Osteoblast (primary cell): Measurements from ENCODE around the gene DDX24. TPM values are rescaled to one million over a fixed set of nuclear protein-coding genes. Genes with fewer than 3 reads are reported as not detected.

Experiments
- DNase-seq: peaks from one replicate; pipeline ENCODE4 v3.0.0; 2011; ENCODE audit warnings: low spot score, mixed read lengths; ENCODE audit not compliant: insufficient read length; ENCODE audit errors: missing footprints
- H2AFZ ChIP-seq: 2 replicates; pipeline ENCODE4 v1.6.0; 2011; ENCODE audit warnings: mild to moderate bottlenecking, low read length
- H3K27ac ChIP-seq: 2 replicates; pipeline ENCODE4 v1.5.1; 2011; ENCODE audit warnings: mild to moderate bottlenecking, low read depth, low read length, moderate library complexity
- H3K27me3 ChIP-seq: 2 replicates; pipeline ENCODE4 v1.6.0; 2012; ENCODE audit warnings: mild to moderate bottlenecking, control low read depth, inconsistent platforms, low read length, moderate library complexity; ENCODE audit not compliant: insufficient read depth
- H3K36me3 ChIP-seq: 2 replicates; pipeline ENCODE4 v1.5.1; 2011; ENCODE audit warnings: mild to moderate bottlenecking, low read length, control low read depth, moderate library complexity; ENCODE audit not compliant: insufficient read depth
- H3K4me1 ChIP-seq: 2 replicates; pipeline ENCODE4 v1.5.1; 2011; ENCODE audit warnings: mild to moderate bottlenecking, low read length, control low read depth, moderate library complexity; ENCODE audit not compliant: insufficient read depth
- H3K4me2 ChIP-seq: 2 replicates; pipeline ENCODE4 v1.6.0; 2011; ENCODE audit warnings: mild to moderate bottlenecking, low read length; ENCODE audit not compliant: insufficient read depth
- H3K4me3 ChIP-seq: fragments of 200-600 bp; sonication (generic); 3 replicates; pipeline ENCODE4 v1.5.1; 2012; ENCODE audit warnings: mild to moderate bottlenecking, low read length, inconsistent platforms; ENCODE audit not compliant: insufficient read depth
- H3K79me2 ChIP-seq: 2 replicates; pipeline ENCODE4 v1.6.0; 2012; ENCODE audit warnings: mild to moderate bottlenecking, low read length, control low read depth, inconsistent platforms; ENCODE audit not compliant: insufficient read depth
- H3K9me3 ChIP-seq: 2 replicates; pipeline ENCODE4 v1.5.1; 2011; ENCODE audit warnings: low read depth, low read length, control low read depth
- H4K20me1 ChIP-seq: 2 replicates; pipeline ENCODE4 v1.6.0; 2012; ENCODE audit warnings: mild to moderate bottlenecking, low read length, control low read depth; ENCODE audit not compliant: insufficient read depth
- total RNA-seq: library from RNA; depleted of rRNA; stranded (reverse); fragments of >200 nt; gene quantifications from 2 replicates; pipeline ENCODE4 v1.2.3, GENCODE V29; 2012
- TF ChIP-seq, protein P1 (sequence below): IDR thresholded peaks from 2 replicates; pipeline ENCODE4 v1.5.1; 2011; ENCODE audit warnings: mild to moderate bottlenecking, low read depth, low read length, moderate library complexity; ENCODE audit errors: extremely low read depth

Gene DDX24
- total RNA-seq, 1 donor, result 134 TPM

DNA sequence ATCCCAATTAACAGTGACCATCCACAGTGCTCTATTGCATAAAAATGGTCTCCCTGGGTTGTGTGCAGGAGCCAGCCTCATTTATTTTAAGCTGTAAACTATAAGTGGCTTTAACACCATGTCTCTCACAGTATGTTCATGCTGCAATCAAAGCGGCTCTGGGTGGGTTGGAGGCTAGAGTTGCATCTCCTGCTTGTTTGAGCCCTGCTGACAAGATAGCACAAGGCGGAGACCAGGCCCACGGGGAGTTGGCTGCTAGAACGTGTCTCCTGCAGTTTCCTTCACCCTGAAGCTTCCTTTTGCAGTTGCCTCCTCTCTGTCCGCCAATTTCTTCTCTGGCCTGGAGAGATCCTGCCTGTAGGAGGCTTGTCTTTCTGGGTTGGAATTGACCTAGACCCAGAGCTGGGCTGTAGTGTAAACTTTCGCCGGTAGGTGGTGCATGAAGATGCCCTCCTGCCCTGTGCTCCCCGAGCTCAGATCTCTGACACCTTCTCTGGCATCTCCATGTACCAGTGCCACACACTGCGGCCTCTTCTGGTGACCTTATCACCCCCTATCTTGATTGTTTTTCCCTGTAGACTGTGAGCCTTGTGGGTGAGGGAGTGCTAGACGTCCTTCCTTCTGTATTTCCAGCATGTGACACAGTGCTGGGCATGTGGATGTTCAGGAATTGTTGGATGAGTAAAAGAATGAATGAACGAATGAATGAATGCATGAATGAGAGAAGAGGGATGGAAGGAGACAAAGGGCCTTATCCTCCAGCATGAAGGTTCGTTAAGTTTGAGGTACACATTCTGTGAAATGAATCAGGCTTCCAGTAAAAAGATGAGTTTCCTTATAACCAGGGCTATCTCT, 44.5 kb downstream of the DDX24 start:
- no peak overlapping the region for H3K27ac ChIP-seq
- no peaks in the 10 kb centered on the region for H3K36me3 ChIP-seq
- H3K9me3 ChIP-seq, result no peaks in the 10 kb centered on the region
- DNase-seq, result peak; percentile 95
- H2AFZ ChIP-seq, result no peak overlapping the region
- no peaks in the 10 kb centered on the region for H3K27me3 ChIP-seq
- TF ChIP-seq, protein P1, sequence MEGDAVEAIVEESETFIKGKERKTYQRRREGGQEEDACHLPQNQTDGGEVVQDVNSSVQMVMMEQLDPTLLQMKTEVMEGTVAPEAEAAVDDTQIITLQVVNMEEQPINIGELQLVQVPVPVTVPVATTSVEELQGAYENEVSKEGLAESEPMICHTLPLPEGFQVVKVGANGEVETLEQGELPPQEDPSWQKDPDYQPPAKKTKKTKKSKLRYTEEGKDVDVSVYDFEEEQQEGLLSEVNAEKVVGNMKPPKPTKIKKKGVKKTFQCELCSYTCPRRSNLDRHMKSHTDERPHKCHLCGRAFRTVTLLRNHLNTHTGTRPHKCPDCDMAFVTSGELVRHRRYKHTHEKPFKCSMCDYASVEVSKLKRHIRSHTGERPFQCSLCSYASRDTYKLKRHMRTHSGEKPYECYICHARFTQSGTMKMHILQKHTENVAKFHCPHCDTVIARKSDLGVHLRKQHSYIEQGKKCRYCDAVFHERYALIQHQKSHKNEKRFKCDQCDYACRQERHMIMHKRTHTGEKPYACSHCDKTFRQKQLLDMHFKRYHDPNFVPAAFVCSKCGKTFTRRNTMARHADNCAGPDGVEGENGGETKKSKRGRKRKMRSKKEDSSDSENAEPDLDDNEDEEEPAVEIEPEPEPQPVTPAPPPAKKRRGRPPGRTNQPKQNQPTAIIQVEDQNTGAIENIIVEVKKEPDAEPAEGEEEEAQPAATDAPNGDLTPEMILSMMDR, result peak; percentile 90
- peaks cover 2% of the 10 kb centered on the region for H3K4me1 ChIP-seq
- H3K4me2 ChIP-seq, result no peak overlapping the region
- no peak overlapping the region for H3K4me3 ChIP-seq
- no peaks in the 10 kb centered on the region for H3K79me2 ChIP-seq
- peaks cover 6% of the 10 kb centered on the region for H4K20me1 ChIP-seq

DNA sequence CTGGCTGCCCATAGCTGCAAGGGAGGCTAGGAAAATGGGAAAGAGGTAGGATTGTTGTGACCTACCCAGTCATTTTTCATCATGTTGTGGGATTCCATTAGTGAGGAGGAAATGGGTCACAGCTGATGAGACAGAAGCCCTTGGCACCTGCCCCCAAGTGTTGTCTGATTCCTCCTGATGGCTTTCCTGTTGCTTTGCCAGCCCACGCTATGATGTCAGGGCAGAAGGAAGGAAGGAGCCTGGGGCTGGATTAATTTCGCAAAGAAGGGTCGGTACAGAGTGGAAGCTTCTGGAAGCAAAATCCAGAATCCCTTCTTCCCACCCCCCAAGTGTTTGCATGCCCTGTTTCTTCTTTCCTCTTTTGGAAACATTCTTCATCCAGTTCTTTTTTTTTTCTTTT, 46.1 kb downstream of the DDX24 start:
- no peaks in the 10 kb centered on the region for H3K79me2 ChIP-seq
- H3K36me3 ChIP-seq, result no peaks in the 10 kb centered on the region
- DNase-seq, result no peak
- H3K4me1 ChIP-seq, result no peaks in the 10 kb centered on the region
- TF ChIP-seq, protein P1, result no peak
- H4K20me1 ChIP-seq, result peaks cover 8% of the 10 kb centered on the region
- no peaks in the 10 kb centered on the region for H3K9me3 ChIP-seq
- no peak overlapping the region for H3K4me2 ChIP-seq
- no peak overlapping the region for H3K4me3 ChIP-seq
- H3K27me3 ChIP-seq, result no peaks in the 10 kb centered on the region
- H2AFZ ChIP-seq, result no peak overlapping the region
- no peak overlapping the region for H3K27ac ChIP-seq

GRCh38 chr14:94031883-94032279, 49.1 kb downstream of the DDX24 start:
- Histone ChIP-seq H2AFZ (no peak overlapping the region), H3K79me2 (no peaks in the 10 kb centered on the region), H3K4me1 (no peaks in the 10 kb centered on the region), H3K9me3 (no peaks in the 10 kb centered on the region), H3K27me3 (no peaks in the 10 kb centered on the region), H4K20me1 (peaks cover 9% of the 10 kb centered on the region), H3K27ac (no peak overlapping the region), H3K4me2 (no peak overlapping the region), H3K36me3 (no peaks in the 10 kb centered on the region), H3K4me3 (no peak overlapping the region)
- TF ChIP-seq, protein P1, result no peak
- no peak for DNase-seq

GRCh38 chr14:94031161-94031882, 49.7 kb downstream of the DDX24 start:
- no peaks in the 10 kb centered on the region for H3K79me2 ChIP-seq
- no peak overlapping the region for H3K27ac ChIP-seq
- no peaks in the 10 kb centered on the region for H3K27me3 ChIP-seq
- DNase-seq, result no peak
- H2AFZ ChIP-seq, result no peak overlapping the region
- no peaks in the 10 kb centered on the region for H3K36me3 ChIP-seq
- TF ChIP-seq, protein P1, result no peak
- H3K4me2 ChIP-seq, result no peak overlapping the region
- H4K20me1 ChIP-seq, result peaks cover 9% of the 10 kb centered on the region
- H3K9me3 ChIP-seq, result no peaks in the 10 kb centered on the region
- no peak overlapping the region for H3K4me3 ChIP-seq
- no peaks in the 10 kb centered on the region for H3K4me1 ChIP-seq
